ENCODE measurements around the gene LZTS3. TPM values are rescaled to one million over a fixed set of nuclear protein-coding genes. Genes with fewer than 3 reads are reported as not detected.

Gene LZTS3
- total and polyA plus RNA-seq, 2 of the 13 experiments (the other 11 are each of a cell fraction or from before 2014, with no cell fraction given): 10.1 to 31.3 TPM

DNA sequence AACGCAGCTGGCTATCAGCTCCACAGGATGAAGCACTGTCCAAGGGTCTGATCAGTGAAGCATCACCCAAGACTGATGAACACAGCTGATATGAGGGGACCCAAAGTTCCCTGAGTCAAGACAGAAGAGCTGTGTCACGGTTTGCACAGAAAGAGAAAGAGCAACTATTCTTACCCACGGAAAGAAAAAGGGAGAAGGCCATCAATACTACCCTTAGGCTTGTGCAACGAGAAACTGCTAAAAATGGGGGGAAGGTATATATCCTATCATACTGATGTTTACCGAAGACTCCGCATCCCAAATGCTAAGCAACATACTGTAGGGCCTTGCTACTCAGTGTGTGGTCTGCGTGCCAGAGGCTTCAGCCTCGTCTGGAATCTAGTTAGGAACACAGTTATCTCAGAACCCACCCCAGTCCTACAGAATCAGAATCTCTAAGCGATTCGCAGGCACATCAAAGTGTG, 14.3 kb downstream of the LZTS3 start (continued):
- TF ChIP-seq ZFAT (CRISPR knock-in tag; conservative IDR thresholded peaks at IDR 0.05) (no peak), AGO2 (optimal IDR thresholded peaks at IDR 0.05; ENCODE audit: low read depth, low read length) (no peak), ZNF792 (CRISPR knock-in tag; IDR thresholded peaks at IDR 0.05) (0 out of 2 replicates have a peak, but pooled peaks have one; percentile 17), LCORL (IDR thresholded peaks at IDR 0.05) (no peak), LCORL (CRISPR knock-in tag; IDR thresholded peaks at IDR 0.05) (no peak), ETV6 (CRISPR knock-in tag; conservative IDR thresholded peaks at IDR 0.05) (no peak), ZFP36 (IDR thresholded peaks at IDR 0.05; ENCODE audit: borderline replicate concordance, low read depth, low read length, partially characterized antibody) (no peak), ZNF75D (CRISPR knock-in tag; IDR thresholded peaks at IDR 0.05; ENCODE audit: borderline replicate concordance) (no peak), ZNF354B (CRISPR knock-in tag; IDR thresholded peaks at IDR 0.05) (no peak), TCF12 (IDR thresholded peaks at IDR 0.05) (no peak), TCF12 (CRISPR knock-in tag; IDR thresholded peaks at IDR 0.05) (no peak), ZNF12 (CRISPR knock-in tag; IDR thresholded peaks at IDR 0.05) (no peak), THYN1 (CRISPR knock-in tag; IDR thresholded peaks at IDR 0.05; ENCODE audit: borderline replicate concordance, low read depth) (0 out of 2 replicates have a peak, but pooled peaks have one; percentile 18), ZNF326 (CRISPR knock-in tag; IDR thresholded peaks at IDR 0.05; ENCODE audit: borderline replicate concordance) (no peak)
- TF ChIP-seq, protein P1, sequence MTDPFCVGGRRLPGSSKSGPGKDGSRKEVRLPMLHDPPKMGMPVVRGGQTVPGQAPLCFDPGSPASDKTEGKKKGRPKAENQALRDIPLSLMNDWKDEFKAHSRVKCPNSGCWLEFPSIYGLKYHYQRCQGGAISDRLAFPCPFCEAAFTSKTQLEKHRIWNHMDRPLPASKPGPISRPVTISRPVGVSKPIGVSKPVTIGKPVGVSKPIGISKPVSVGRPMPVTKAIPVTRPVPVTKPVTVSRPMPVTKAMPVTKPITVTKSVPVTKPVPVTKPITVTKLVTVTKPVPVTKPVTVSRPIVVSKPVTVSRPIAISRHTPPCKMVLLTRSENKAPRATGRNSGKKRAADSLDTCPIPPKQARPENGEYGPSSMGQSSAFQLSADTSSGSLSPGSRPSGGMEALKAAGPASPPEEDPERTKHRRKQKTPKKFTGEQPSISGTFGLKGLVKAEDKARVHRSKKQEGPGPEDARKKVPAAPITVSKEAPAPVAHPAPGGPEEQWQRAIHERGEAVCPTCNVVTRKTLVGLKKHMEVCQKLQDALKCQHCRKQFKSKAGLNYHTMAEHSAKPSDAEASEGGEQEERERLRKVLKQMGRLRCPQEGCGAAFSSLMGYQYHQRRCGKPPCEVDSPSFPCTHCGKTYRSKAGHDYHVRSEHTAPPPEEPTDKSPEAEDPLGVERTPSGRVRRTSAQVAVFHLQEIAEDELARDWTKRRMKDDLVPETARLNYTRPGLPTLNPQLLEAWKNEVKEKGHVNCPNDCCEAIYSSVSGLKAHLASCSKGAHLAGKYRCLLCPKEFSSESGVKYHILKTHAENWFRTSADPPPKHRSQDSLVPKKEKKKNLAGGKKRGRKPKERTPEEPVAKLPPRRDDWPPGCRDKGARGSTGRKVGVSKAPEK (CRISPR knock-in tag; IDR thresholded peaks at IDR 0.05; ENCODE audit: borderline replicate concordance): no peak
- TF ChIP-seq, protein P2, sequence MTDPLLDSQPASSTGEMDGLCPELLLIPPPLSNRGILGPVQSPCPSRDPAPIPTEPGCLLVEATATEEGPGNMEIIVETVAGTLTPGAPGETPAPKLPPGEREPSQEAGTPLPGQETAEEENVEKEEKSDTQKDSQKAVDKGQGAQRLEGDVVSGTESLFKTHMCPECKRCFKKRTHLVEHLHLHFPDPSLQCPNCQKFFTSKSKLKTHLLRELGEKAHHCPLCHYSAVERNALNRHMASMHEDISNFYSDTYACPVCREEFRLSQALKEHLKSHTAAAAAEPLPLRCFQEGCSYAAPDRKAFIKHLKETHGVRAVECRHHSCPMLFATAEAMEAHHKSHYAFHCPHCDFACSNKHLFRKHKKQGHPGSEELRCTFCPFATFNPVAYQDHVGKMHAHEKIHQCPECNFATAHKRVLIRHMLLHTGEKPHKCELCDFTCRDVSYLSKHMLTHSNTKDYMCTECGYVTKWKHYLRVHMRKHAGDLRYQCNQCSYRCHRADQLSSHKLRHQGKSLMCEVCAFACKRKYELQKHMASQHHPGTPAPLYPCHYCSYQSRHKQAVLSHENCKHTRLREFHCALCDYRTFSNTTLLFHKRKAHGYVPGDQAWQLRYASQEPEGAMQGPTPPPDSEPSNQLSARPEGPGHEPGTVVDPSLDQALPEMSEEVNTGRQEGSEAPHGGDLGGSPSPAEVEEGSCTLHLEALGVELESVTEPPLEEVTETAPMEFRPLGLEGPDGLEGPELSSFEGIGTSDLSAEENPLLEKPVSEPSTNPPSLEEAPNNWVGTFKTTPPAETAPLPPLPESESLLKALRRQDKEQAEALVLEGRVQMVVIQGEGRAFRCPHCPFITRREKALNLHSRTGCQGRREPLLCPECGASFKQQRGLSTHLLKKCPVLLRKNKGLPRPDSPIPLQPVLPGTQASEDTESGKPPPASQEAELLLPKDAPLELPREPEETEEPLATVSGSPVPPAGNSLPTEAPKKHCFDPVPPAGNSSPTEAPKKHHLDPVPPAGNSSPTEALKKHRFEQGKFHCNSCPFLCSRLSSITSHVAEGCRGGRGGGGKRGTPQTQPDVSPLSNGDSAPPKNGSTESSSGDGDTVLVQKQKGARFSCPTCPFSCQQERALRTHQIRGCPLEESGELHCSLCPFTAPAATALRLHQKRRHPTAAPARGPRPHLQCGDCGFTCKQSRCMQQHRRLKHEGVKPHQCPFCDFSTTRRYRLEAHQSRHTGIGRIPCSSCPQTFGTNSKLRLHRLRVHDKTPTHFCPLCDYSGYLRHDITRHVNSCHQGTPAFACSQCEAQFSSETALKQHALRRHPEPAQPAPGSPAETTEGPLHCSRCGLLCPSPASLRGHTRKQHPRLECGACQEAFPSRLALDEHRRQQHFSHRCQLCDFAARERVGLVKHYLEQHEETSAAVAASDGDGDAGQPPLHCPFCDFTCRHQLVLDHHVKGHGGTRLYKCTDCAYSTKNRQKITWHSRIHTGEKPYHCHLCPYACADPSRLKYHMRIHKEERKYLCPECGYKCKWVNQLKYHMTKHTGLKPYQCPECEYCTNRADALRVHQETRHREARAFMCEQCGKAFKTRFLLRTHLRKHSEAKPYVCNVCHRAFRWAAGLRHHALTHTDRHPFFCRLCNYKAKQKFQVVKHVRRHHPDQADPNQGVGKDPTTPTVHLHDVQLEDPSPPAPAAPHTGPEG (CRISPR knock-in tag; IDR thresholded peaks at IDR 0.05): no peak
- TF ChIP-seq, protein P3, sequence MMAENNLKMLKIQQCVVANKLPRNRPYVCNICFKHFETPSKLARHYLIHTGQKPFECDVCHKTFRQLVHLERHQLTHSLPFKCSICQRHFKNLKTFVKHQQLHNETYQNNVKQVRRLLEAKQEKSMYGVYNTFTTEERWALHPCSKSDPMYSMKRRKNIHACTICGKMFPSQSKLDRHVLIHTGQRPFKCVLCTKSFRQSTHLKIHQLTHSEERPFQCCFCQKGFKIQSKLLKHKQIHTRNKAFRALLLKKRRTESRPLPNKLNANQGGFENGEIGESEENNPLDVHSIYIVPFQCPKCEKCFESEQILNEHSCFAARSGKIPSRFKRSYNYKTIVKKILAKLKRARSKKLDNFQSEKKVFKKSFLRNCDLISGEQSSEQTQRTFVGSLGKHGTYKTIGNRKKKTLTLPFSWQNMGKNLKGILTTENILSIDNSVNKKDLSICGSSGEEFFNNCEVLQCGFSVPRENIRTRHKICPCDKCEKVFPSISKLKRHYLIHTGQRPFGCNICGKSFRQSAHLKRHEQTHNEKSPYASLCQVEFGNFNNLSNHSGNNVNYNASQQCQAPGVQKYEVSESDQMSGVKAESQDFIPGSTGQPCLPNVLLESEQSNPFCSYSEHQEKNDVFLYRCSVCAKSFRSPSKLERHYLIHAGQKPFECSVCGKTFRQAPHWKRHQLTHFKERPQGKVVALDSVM (CRISPR knock-in tag; IDR thresholded peaks at IDR 0.05): no peak
